NCI-H2107 treated with DMSO at 0.1 percent for 48 hours (cell line): Measurements from ENCODE around the gene PDE8A.

Source experiments
- DNase-seq: peaks from one replicate; lab custom pipeline; 2025; ENCODE audit not compliant: unreplicated experiment; lab: John Stamatoyannopoulos, UW

PDE8A gene

DNA sequence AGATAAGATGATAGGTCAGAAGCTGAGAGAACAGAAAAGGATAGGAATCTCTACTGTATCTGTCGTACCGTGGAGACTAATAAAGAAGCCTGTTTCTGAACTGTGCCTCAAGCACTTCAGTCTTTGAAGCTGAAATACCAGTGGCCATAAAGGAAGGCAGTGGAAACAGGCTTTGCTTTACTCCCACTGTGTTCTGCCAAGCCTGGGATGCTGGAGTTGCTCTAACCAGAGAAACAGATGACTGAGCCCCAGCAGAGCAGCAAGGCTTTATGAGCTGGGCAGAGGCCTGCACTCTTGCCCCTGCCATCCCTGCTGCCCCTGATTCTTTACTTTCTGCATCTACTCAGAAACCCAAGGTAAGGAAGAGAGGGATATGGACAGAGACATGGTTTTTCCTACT is 89.4 kb downstream of the PDE8A start:
- no peak for DNase-seq

DNA sequence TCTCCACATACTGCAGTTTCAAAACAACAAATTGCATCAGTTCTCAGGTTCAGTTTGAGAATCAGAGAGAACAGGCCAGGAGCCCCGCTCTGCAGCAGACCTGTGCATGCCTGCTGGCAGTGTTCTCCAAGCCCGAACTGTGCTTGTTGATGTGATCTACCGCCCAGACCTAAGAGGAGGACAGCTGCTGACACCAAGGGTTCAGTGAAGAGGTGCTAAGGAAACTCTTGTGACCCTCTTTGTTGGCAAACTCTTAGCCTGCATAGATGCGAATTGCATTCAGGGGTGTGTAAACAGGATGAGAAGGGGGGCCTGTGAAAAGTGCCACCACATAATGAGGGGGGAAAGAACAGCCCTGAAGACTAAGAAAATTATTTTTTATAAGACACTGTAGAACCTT is 89.8 kb downstream of the PDE8A start:
- DNase-seq, result no peak

- no peak for DNase-seq
These were observed 91.3 kb downstream of the PDE8A start for GRCh38 chr15:85072917-85073316.

- DNase-seq, result no peak
These were observed 92.0 kb downstream of the PDE8A start for GRCh38 chr15:85073556-85074194.

DNA sequence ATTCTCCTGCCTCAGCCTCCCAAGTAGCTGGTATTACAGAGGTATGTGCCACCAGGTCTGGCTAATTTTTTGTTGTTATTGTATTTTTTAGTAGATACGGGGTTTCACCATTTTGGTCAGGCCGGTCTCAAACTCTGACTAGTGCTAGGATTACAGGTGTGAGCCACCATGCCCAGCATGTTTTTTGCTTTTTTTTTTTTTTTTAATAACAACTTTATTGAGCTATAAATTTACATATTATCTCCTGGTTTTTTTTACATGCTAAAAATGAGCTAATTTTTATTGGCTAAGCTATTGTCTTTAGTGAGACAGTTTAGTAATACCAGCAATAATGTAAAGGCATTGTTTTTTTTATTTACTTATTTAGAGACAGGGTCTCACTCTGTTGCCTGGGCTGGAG is 105.2 kb downstream of the PDE8A start:
- no peak for DNase-seq

DNA sequence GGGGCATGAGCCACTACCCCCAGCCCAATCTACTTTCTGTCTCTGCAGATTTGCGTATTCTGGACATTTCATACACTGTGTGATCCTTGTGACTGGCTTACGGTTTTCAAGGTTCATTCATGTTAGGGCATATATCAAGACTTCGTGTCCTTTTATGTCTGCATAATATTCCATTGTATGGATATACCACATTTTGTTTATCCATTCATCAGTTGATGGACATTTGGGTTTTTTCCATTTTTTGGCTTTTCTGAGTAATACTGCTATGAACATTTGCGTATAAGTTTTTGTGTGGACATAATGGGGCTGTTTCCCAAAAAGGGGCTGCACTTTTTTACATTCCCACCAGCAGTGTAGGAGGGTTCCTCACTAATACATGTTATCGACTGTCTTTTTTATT is 106.6 kb downstream of the PDE8A start:
- DNase-seq, result no peak

GRCh38 chr15:85089929-85090597 is 108.4 kb downstream of the PDE8A start:
- no peak for DNase-seq

- no peak for DNase-seq
These were observed 110.3 kb downstream of the PDE8A start for GRCh38 chr15:85091990-85092389.

DNA sequence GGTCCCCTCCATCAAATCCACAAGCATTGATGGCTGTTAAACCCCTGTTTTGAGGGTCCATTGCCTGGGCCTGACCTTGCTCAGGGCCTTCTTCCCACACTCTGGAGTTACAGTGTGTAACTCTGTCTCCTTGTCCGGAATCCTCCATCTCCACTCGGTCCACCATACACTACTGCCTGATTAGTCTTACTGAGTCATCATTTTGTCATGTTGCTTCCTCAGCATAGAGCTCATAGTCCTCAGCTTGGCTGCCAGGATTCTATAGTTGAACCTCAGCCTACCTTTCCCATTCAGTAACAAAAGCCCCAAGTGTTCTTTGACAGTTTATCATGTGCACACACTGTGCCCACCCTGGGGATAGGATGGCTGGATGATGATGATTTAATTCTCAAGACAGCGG is 113.0 kb downstream of the PDE8A start:
- DNase-seq, result no peak

GRCh38 chr15:85095566-85095965 is 113.9 kb downstream of the PDE8A start:
- no peak for DNase-seq

DNA sequence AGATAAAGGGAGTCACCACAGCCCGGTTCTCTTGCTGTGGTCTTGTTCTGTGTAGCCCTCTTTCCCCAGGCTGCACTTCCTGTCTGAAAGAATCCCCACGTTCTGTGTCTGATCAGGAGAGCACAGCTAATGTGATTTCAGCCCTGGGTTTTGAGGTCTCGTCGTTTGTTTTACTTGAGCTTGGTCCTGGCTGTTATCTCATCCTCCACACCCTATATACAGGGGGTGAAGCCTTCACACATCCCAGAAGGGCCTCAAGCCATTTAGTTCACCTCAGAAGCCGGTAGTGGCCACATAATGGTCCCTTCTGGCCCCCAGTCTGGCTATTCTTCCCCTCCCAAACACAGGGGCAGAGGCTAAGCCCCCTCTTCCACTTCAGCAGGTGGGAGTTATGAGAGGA is 115.6 kb downstream of the PDE8A start:
- DNase-seq, result no peak

DNA sequence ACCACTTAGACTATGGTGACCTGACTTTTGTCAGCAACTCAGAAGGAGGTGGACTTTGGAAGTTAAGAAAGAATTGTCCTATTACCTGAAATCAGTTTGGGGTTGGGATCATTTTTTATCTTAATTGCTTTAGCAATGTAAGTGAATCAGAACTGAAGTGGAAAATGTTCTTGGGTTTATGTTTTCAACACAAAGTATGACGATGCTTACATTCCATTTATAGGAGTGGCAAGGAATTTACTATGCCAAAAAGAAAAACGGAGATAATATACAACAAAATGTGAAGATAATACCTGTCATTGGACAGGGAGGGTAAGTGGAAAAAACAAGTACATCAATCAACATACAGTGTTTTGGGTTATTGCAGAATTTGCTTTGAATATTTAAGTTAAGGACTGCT is 116.1 kb downstream of the PDE8A start:
- no peak for DNase-seq

DNA sequence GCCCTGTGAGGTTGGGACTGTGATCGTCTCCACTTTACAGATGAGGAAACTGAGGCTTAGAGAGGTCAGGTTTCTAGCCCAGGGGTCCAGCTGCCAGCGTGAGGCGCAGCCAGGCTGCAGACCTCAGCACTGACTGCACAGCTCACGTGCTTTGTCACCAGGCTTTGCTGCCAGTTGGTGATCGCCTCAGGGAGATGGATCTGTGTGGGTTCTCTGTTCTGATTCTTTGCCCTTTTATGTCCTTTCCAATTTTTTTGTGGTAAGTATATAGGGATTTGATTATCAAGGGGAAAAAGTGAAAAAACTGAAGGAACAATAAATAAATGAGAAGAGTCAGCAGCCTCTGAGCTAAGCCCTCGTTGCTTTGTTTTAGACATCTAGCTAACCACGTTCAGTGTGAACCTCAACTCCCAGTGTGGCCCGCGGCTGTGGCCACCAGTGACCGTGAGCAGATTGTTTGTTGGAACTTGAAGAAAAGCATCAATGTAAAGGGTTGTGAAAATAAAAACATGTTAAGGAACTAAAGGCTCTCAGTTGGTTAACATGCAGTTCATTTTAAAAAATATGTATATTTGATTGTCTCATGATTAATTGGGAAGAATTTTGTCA is 117.6 kb downstream of the PDE8A start:
- no peak for DNase-seq

DNA sequence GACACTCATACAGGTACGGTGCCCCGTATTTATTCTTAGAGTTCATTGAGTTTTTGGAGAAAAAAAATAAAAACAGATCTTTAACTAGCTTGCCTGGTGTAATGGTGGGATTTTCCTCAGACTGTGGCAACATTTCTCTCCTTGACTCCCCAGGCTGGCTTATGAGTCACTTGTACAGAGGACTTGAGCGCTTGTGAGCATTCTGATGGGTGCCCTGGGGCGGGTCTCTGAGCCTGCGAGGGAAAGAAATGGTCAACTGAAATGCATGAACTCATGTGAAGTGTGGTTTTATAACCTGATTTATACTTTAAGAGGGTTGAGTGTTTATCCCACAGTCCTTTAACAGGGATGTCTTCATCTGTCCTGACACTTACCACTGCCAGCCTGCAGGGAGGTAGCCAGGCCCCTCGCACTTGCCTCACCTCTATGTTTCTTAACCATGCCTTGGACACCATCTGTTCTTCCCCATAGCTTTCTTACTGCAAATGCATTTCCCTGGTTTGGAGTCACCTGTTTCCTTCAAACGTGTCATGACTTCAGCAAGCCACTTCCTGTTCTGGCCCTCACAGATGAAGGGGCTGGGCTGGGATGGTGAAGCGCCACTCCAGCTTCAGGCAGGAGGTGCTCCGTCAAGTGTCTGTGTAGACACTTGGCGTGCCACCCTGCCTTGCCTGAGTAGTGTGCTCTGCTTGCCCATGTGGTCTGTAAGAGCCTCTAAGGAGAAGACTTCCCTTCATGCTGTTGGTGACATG is 118.7 kb downstream of the PDE8A start:
- DNase-seq, result no peak

DNA sequence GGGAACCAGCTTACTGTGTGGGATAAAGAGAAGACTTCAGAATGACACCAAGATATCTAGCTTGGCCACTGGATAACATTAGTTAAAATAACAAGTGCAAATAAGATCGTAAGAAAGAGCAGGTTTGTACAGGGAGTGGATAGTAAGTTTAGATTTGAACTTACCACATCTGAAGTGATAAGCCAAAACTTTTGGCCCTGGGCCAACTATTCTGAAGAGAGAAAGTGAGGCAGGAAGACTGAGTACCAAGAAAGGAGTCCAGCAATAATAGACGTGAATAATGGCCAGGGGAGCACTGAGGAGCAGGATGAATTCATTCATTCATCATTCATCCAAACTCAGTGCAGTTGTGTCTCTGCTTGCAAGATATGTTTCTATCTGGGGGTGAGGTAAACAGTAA is 122.9 kb downstream of the PDE8A start:
- no peak for DNase-seq

DNA sequence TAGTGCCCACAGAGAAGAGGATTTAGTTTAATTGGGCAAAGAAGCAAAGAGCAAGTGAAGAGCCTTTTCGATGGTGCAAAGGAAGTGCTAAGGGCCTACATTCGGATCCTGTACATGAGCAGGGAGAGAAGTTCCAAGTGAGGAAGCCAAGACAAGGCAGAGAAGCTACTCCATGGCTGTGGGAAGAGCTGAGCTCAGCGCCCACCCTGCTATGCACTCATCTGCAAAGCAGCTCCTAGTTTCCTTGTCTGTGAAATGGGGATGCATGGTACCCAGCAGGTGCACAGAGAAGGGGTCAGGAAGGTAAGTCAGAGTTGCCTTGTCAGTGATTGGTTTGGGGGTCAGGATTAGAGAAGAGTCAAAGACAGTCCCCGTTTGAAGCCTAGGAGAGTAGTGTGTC is 126.5 kb downstream of the PDE8A start:
- DNase-seq, result no peak

DNA sequence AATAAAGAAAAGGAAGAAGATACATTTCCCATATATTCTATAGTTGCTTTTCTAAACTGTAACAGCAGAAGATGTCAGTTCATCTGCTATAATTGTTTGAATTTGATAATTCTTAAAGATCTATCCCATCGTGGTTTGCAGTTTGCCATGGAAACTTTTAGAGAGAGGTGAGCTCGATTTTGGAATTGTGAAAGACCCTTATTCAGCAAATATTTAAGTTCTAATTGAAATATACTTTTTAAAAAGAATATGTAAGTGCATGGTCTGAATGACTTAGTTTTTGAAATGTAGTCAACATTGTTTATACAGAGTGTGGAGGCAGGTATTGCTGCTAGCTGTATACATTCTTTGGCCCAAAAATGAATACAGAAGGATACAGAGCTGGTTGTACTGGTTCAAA is 127.7 kb downstream of the PDE8A start:
- DNase-seq, result no peak

- no peak for DNase-seq
These were observed 131.3 kb downstream of the PDE8A start for GRCh38 chr15:85112997-85113396.

- no peak for DNase-seq
These were observed 133.2 kb downstream of the PDE8A start for GRCh38 chr15:85114886-85115285.

GRCh38 chr15:85116066-85116465 is 134.4 kb downstream of the PDE8A start:
- no peak for DNase-seq

GRCh38 chr15:85116494-85116893 is 134.8 kb downstream of the PDE8A start:
- DNase-seq, result no peak
